ENCODE results near the gene CS. TPM values are rescaled to one million over a fixed set of nuclear protein-coding genes. Genes with fewer than 3 reads are reported as not detected.
A peak's percentile ranks its signal among the peaks of the same experiment; 100 is the strongest.
"Not testable (repeated sequence)": the region's sequence is repeated elsewhere in the genome, so short reads cannot be mapped to it uniquely, and the experiment has no call there.

The CS gene
- total RNA-seq, 2 experiments from 2014 or later = 188 to 193 TPM

- CTCF ChIA-PET = interaction anchor here (0.6 to 3.3 kb wide), 8 partner anchors 8 to 197 kb away, joined by 3 to 19 read pairs (median 6); partner anchors contain the start of genes ANKRD52, RNF41 and SMARCC2
- no peak for DNase-seq
- H3K27ac Mint-ChIP-seq = peak overlapping the region; percentile 62
- peak overlapping the region; percentile 87 for H3K4me3 Mint-ChIP-seq
- H3K9me3 Mint-ChIP-seq = no peaks in the 10 kb centered on the region
- H3K4me1 Mint-ChIP-seq = peaks cover 21% of the 10 kb centered on the region
- H3K27me3 Mint-ChIP-seq = no peaks in the 10 kb centered on the region
- H3K36me3 Mint-ChIP-seq (ENCODE audit: low read depth) = peaks cover 21% of the 10 kb centered on the region
- POLR2A ChIA-PET = interaction anchor here (1.0 to 2.2 kb wide), 12 partner anchors 10 to 197 kb away, joined by 3 to 20 read pairs (median 4); partner anchors contain the start of genes ANKRD52, CNPY2, CS and IL23A
Observed at GRCh38 chr12:56267443-56268071, 32.6 kb downstream of the CS start.

GRCh38 chr12:56266693-56267442 lies 33.3 kb downstream of the CS start, which contains the start of gene COQ10A:
Gene COQ10A, plus strand, starts transcription at chr12:56266942. Its CDS starts 177 bp downstream, at chr12:56267119.
- POLR2A ChIA-PET = interaction anchor here (1.0 to 2.2 kb wide), 14 partner anchors 9 to 197 kb away, joined by 3 to 20 read pairs (median 4); partner anchors contain the start of genes ANKRD52, CNPY2, CS and IL23A
- H3K4me1 Mint-ChIP-seq = peaks cover 21% of the 10 kb centered on the region
- no peaks in the 10 kb centered on the region for H3K9me3 Mint-ChIP-seq
- CTCF ChIA-PET = interaction anchor here (0.6 to 3.3 kb wide), 17 partner anchors 9 to 197 kb away, joined by 3 to 19 read pairs (median 3); partner anchors contain the start of genes ANKRD52, CS, RNF41 and SMARCC2
- H3K27me3 Mint-ChIP-seq = no peaks in the 10 kb centered on the region
- peak within 1 kb of the TSS; percentile 87 for H3K4me3 Mint-ChIP-seq
- H3K27ac Mint-ChIP-seq = peak within 1 kb of the TSS; percentile 80
- DNase-seq = peak; percentile 90
- peaks cover 14% of the 10 kb centered on the region for H3K36me3 Mint-ChIP-seq (ENCODE audit: low read depth)

GRCh38 chr12:56266068-56266692 lies 34.0 kb downstream of the CS start:
- Mint-ChIP-seq H3K4me3 (peak overlapping the region; percentile 87), H3K27ac (peak overlapping the region; percentile 80), H3K4me1 (peaks cover 21% of the 10 kb centered on the region)
- ChIA-PET POLR2A (interaction anchor here (1.1 to 2.2 kb wide), 8 partner anchors 8 to 157 kb away, joined by 3 to 20 read pairs (median 7); partner anchors contain the start of genes ANKRD52, CS, RNF41 and STAT2), CTCF (interaction anchor here (0.6 to 3.3 kb wide), 14 partner anchors 8 to 198 kb away, joined by 3 to 19 read pairs (median 4); partner anchors contain the start of genes ANKRD52, CS, RNF41 and SMARCC2)
- not testable (repeated sequence) for H3K36me3 Mint-ChIP-seq (ENCODE audit: low read depth); H3K27me3 Mint-ChIP-seq; H3K9me3 Mint-ChIP-seq; DNase-seq

- DNase-seq; H3K9me3 Mint-ChIP-seq; H3K27me3 Mint-ChIP-seq; H3K36me3 Mint-ChIP-seq (ENCODE audit: low read depth); H3K4me3 Mint-ChIP-seq; H3K27ac Mint-ChIP-seq: not testable (repeated sequence)
- POLR2A ChIA-PET = interaction anchor here (0.7 kb wide), 2 partner anchors 20 to 72 kb away, joined by 3 to 4 read pairs; no protein-coding TSS in a partner anchor
- CTCF ChIA-PET = interaction anchor here (0.7 to 1.5 kb wide), 4 partner anchors 9 to 201 kb away, joined by 3 to 6 read pairs (median 4); no protein-coding TSS in a partner anchor
- peaks cover 25% of the 10 kb centered on the region for H3K4me1 Mint-ChIP-seq
Observed at GRCh38 chr12:56262955-56263354, 37.2 kb downstream of the CS start.

GRCh38 chr12:56261503-56262232 lies 38.5 kb downstream of the CS start:
- no peak for DNase-seq
- Mint-ChIP-seq H3K27ac (no peak overlapping the region), H3K27me3 (no peaks in the 10 kb centered on the region), H3K9me3 (no peaks in the 10 kb centered on the region), H3K4me3 (no peak overlapping the region), H3K4me1 (peaks cover 23% of the 10 kb centered on the region), H3K36me3 (ENCODE audit: low read depth) (peaks cover 4% of the 10 kb centered on the region)
- POLR2A ChIA-PET = no interaction called here
- CTCF ChIA-PET = interaction anchor here (0.5 to 0.8 kb wide), 2 partner anchors 10 to 143 kb away, joined by 3 to 4 read pairs; partner anchors contain the start of gene ZC3H10

GRCh38 chr12:56260921-56261320 lies 39.2 kb downstream of the CS start:
- no peaks in the 10 kb centered on the region for H3K27me3 Mint-ChIP-seq
- CTCF ChIA-PET = interaction anchor here (0.5 to 0.8 kb wide), 2 partner anchors 10 to 142 kb away, joined by 3 to 4 read pairs; partner anchors contain the start of gene ZC3H10

GRCh38 chr12:56260380-56260779 lies 39.8 kb downstream of the CS start:
- Mint-ChIP-seq H3K27ac (no peak overlapping the region), H3K27me3 (no peaks in the 10 kb centered on the region), H3K4me1 (peaks cover 20% of the 10 kb centered on the region), H3K4me3 (no peak overlapping the region), H3K36me3 (ENCODE audit: low read depth) (peaks cover 9% of the 10 kb centered on the region), H3K9me3 (no peaks in the 10 kb centered on the region)
- no peak for DNase-seq
- ChIA-PET POLR2A (no interaction called here), CTCF (no interaction called here)

More at GRCh38 chr12:56260921-56261320, 39.2 kb downstream of the CS start:
- Mint-ChIP-seq H3K27ac (no peak overlapping the region), H3K4me3 (no peak overlapping the region), H3K4me1 (peaks cover 24% of the 10 kb centered on the region), H3K9me3 (no peaks in the 10 kb centered on the region), H3K36me3 (ENCODE audit: low read depth) (peaks cover 8% of the 10 kb centered on the region)
- no peak for DNase-seq
- POLR2A ChIA-PET = no interaction called here

GRCh38 chr12:56258820-56259183 lies 41.3 kb downstream of the CS start:
- Mint-ChIP-seq H3K27ac (peak overlapping the region; percentile 76), H3K36me3 (ENCODE audit: low read depth) (peaks cover 21% of the 10 kb centered on the region), H3K4me3 (peak overlapping the region; percentile 91), H3K9me3 (no peaks in the 10 kb centered on the region), H3K4me1 (peaks cover 22% of the 10 kb centered on the region), H3K27me3 (no peaks in the 10 kb centered on the region)
- CTCF ChIA-PET = interaction anchor here (0.9 to 4.0 kb wide), 16 partner anchors 8 to 205 kb away, joined by 3 to 24 read pairs (median 6); partner anchors contain the start of genes CNPY2, COQ10A, CS and ESYT1
- DNase-seq = no peak
- POLR2A ChIA-PET = interaction anchor here (1.2 to 2.5 kb wide), 11 partner anchors 8 to 285 kb away, joined by 3 to 20 read pairs (median 8); partner anchors contain the start of genes CNPY2, COQ10A, ESYT1 and RAB5B

GRCh38 chr12:56258068-56258819 lies 41.9 kb downstream of the CS start, which contains the start of gene ANKRD52:
Gene ANKRD52, minus strand, starts transcription at chr12:56258384. Its CDS starts 115 bp downstream, at chr12:56258269.
- POLR2A ChIA-PET = interaction anchor here (0.9 to 2.5 kb wide), 15 partner anchors 9 to 440 kb away, joined by 3 to 20 read pairs (median 5); partner anchors contain the start of genes CNPY2, COQ10A, ESYT1 and ORMDL2
- H3K4me3 Mint-ChIP-seq = peak within 1 kb of the TSS; percentile 91
- peak within 1 kb of the TSS; percentile 76 for H3K27ac Mint-ChIP-seq
- H3K4me1 Mint-ChIP-seq = peaks cover 22% of the 10 kb centered on the region
- CTCF ChIA-PET = interaction anchor here (0.8 to 4.0 kb wide), 19 partner anchors 9 to 206 kb away, joined by 3 to 24 read pairs (median 6); partner anchors contain the start of genes CNPY2, COQ10A, CS and ESYT1
- peaks cover 26% of the 10 kb centered on the region for H3K36me3 Mint-ChIP-seq (ENCODE audit: low read depth)
- H3K27me3 Mint-ChIP-seq = no peaks in the 10 kb centered on the region
- peak; percentile 80 for DNase-seq
- H3K9me3 Mint-ChIP-seq = no peaks in the 10 kb centered on the region

- Mint-ChIP-seq H3K27ac (peak overlapping the region; percentile 62), H3K4me1 (peaks cover 22% of the 10 kb centered on the region), H3K9me3 (no peaks in the 10 kb centered on the region), H3K36me3 (ENCODE audit: low read depth) (peaks cover 32% of the 10 kb centered on the region), H3K27me3 (no peaks in the 10 kb centered on the region), H3K4me3 (peak overlapping the region; percentile 82)
- DNase-seq = no peak
- ChIA-PET CTCF (interaction anchor here (0.8 to 4.0 kb wide), 15 partner anchors 9 to 206 kb away, joined by 3 to 24 read pairs (median 6); partner anchors contain the start of genes COQ10A, CS, ESYT1 and RNF41), POLR2A (interaction anchor here (0.6 to 2.5 kb wide), 16 partner anchors 9 to 440 kb away, joined by 3 to 20 read pairs (median 5); partner anchors contain the start of genes CNPY2, COQ10A, ESYT1 and ORMDL2)
Observed at GRCh38 chr12:56257491-56258067, 42.6 kb downstream of the CS start.
